ENCODE data around the gene FTMT.
"Not testable (repeated sequence)": the region's sequence is repeated elsewhere in the genome, so short reads cannot be mapped to it uniquely, and the experiment has no call there.

Gene FTMT

DNA sequence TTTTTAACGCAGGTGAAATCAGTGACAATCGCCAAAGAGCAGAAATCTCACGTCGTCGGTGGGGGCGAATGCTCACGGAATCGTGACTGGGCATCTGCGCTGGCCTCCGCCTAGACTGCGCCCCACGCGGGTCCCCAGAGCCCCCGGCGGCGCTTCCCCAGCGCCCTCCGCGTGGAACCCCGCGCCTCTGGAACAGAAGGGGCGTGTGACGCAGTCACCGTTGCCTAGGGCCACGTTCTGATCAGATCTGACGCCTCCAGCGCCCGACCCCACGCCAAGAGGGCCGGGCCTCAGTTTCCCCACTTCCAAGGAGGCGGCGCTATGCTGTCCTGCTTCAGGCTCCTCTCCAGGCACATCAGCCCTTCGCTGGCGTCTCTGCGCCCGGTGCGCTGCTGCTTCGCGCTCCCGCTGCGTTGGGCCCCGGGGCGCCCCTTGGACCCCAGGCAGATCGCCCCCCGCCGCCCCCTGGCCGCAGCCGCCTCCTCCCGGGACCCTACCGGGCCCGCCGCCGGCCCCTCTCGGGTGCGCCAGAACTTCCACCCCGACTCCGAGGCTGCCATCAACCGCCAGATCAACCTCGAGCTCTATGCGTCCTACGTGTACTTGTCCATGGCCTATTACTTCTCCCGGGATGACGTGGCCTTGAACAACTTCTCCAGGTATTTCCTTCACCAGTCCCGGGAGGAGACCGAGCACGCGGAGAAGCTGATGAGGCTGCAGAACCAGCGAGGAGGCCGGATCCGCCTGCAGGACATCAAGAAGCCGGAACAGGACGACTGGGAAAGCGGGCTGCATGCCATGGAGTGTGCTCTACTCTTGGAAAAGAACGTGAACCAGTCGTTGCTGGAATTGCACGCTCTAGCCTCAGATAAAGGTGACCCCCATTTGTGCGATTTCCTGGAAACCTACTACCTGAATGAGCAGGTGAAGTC, at the start of gene FTMT:
Gene FTMT (plus strand): TSS at position 240 of the 932 bp plus-strand sequence. CDS start 82 bp downstream, at position 322.
- ChIA-PET CTCF (no interaction called here), POLR2A (ENCODE audit: low non-redundant PET) (no interaction called here)
- no peak for TF ChIP-seq CTCF (conservative IDR thresholded peaks at IDR 0.05; ENCODE audit: low read depth)
- H3K27ac ChIP-seq, result no peak within 1 kb of the TSS
- DNase-seq (ENCODE audit: low spot score), result no peak

DNA sequence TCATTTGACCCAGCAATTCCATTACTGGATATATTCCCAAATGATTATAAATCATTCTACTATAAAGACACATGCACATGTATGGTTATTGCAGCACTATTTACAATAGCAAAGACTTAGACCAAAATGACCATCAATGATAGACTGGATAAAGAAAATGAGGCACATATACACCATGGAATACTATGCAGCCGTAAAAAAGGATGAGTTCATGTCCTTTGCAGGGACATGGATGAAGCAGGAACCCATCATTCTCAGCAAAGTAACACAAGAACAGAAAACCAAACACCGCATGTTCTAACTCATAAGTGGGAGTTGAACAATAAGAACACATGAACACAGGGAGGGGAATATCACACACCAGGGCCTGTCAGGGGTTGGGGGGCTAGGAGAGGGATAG, 46.4 kb upstream of the FTMT start:
- H3K27ac ChIP-seq; POLR2A ChIA-PET (ENCODE audit: low non-redundant PET); DNase-seq (ENCODE audit: low spot score); CTCF ChIA-PET: not testable (repeated sequence)

DNA sequence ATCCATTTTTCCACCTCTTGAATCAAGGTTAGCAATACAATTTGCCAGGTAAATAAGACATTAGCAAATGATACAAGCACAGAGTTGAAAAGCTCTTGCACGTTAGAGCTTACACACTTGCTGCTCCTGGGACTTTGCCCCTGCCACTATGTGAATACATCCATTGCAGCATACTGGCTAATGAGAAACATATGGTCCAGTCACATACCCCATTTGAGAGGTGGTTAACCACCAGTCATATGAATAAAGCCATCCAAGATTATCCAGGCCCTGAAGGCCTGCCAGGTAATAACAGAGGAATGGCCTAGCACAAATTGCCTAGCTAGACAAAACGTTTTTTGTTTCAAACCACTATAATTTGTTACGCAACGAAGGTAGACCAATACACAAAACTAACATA, 45.8 kb upstream of the FTMT start:
- no peak overlapping the region for H3K27ac ChIP-seq
- POLR2A ChIA-PET (ENCODE audit: low non-redundant PET), result no interaction called here
- DNase-seq (ENCODE audit: low spot score), result no peak
- TF ChIP-seq CTCF (conservative IDR thresholded peaks at IDR 0.05; ENCODE audit: low read depth), result no peak
- CTCF ChIA-PET, result interaction anchor here (0.7 kb wide), 1 partner anchor 268 kb away, joined by 3 read pairs; no protein-coding TSS in a partner anchor

- no peak for TF ChIP-seq CTCF (conservative IDR thresholded peaks at IDR 0.05; ENCODE audit: low read depth)
- ChIA-PET CTCF (no interaction called here), POLR2A (ENCODE audit: low non-redundant PET) (no interaction called here)
- H3K27ac ChIP-seq, result no peak overlapping the region
- DNase-seq (ENCODE audit: low spot score), result no peak
Observed at GRCh38 chr5:121816164-121816563, 35.5 kb upstream of the FTMT start.

DNA sequence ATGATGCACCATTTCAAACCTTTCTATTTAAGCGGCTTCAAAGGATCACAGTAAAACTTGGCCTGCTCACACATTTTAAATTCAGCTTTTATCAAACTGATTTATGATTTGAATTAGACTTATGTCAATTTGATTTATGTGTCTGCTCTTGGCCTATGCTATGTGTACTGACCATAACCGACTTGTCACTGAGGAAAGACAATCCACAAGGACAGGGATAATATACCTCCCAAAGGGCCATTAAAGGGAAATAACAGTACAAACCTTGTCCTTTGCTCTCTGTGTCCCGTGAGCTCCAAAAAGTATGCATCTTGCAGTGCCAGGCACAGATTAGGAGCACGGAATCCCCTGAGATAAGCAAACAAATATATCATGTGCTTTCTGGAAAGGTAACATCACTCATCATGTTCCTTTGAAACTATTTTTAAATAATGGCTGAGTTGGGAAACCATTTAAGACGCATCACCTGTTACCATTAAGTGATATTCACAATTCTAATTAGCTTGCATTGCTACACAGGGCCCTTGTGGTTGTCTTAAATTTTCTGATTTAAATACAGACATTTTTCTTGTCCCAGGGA, 31.9 kb upstream of the FTMT start:
- no peak overlapping the region for H3K27ac ChIP-seq
- TF ChIP-seq CTCF (conservative IDR thresholded peaks at IDR 0.05; ENCODE audit: low read depth), result no peak
- ChIA-PET POLR2A (ENCODE audit: low non-redundant PET) (no interaction called here), CTCF (no interaction called here)
- no peak for DNase-seq (ENCODE audit: low spot score)

DNA sequence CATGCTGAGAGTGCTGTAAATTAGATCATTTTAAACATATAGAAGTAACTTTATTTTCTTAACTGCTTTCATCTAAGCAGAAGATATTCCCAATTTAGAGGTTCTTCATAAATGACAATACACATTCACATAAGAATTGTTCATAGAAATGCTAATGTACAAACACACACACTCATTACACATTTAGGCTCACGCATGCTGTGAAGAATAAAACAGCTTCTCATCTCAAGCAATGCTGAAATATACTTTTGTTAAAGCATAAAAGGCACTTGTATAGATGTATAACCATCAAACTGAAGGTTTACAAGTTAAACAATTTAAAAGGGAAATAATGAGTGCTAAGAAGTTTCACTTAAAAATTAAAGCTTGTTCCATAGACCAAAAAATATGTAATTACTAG, 18.1 kb upstream of the FTMT start:
- ChIA-PET POLR2A (ENCODE audit: low non-redundant PET) (no interaction called here), CTCF (no interaction called here)
- TF ChIP-seq CTCF (conservative IDR thresholded peaks at IDR 0.05; ENCODE audit: low read depth), result no peak
- DNase-seq (ENCODE audit: low spot score), result no peak
- no peak overlapping the region for H3K27ac ChIP-seq

- ChIA-PET CTCF (no interaction called here), POLR2A (ENCODE audit: low non-redundant PET) (no interaction called here)
- TF ChIP-seq CTCF (conservative IDR thresholded peaks at IDR 0.05; ENCODE audit: low read depth), result no peak
- DNase-seq (ENCODE audit: low spot score), result no peak
- H3K27ac ChIP-seq, result no peak overlapping the region
Observed at GRCh38 chr5:121834021-121834420, 17.7 kb upstream of the FTMT start.
